Non-pigmented ciliary epithelial cell (primary cell): Measurements from ENCODE around the gene FGF11.
"Not testable (repeated sequence)": the region's sequence is repeated elsewhere in the genome, so short reads cannot be mapped to it uniquely, and the experiment has no call there.

Experiments used
- DNase-seq: peaks from one replicate; pipeline ENCODE4 v3.0.0-alpha.2; 2010; ENCODE audit warnings: low read depth

Gene FGF11

GRCh38 chr17:7479213-7480088, 40.1 kb downstream of the FGF11 start, which contains the start of gene ZBTB4:
Gene ZBTB4, minus strand, starts transcription at chr17:7479631. Its CDS starts 12,830 bp downstream, at chr17:7466801.
- DNase-seq: no peak

- DNase-seq: no peak
Observed at GRCh38 chr17:7480089-7480384, 40.7 kb downstream of the FGF11 start.

GRCh38 chr17:7481275-7481674, 42.0 kb downstream of the FGF11 start, which contains the start of gene SLC35G6:
Gene SLC35G6, plus strand, starts transcription at chr17:7481446. Its CDS starts 71 bp downstream, at chr17:7481517.
- not testable (repeated sequence) for DNase-seq

GRCh38 chr17:7481842-7482741, 42.8 kb downstream of the FGF11 start:
- not testable (repeated sequence) for DNase-seq

GRCh38 chr17:7482742-7483088, 43.4 kb downstream of the FGF11 start:
- not testable (repeated sequence) for DNase-seq

- peak; percentile 82 for DNase-seq
Observed at GRCh38 chr17:7483255-7484066, 44.1 kb downstream of the FGF11 start.

- peak; percentile 87 for DNase-seq
Observed at GRCh38 chr17:7484067-7484918, 45.0 kb downstream of the FGF11 start, which contains the start of gene POLR2A. Gene POLR2A, plus strand, starts transcription at chr17:7484366.

- no peak for DNase-seq
Observed at GRCh38 chr17:7484919-7485377, 45.6 kb downstream of the FGF11 start.

- no peak for DNase-seq
Observed at GRCh38 chr17:7486181-7486580, 46.9 kb downstream of the FGF11 start.

GRCh38 chr17:7490144-7490543, 50.8 kb downstream of the FGF11 start:
- DNase-seq: no peak

GRCh38 chr17:7491583-7491982, 52.3 kb downstream of the FGF11 start:
- no peak for DNase-seq

GRCh38 chr17:7493941-7494340, 54.6 kb downstream of the FGF11 start:
- DNase-seq: no peak
